ENCODE measurements around the gene CLEC4M.

The CLEC4M gene

DNA sequence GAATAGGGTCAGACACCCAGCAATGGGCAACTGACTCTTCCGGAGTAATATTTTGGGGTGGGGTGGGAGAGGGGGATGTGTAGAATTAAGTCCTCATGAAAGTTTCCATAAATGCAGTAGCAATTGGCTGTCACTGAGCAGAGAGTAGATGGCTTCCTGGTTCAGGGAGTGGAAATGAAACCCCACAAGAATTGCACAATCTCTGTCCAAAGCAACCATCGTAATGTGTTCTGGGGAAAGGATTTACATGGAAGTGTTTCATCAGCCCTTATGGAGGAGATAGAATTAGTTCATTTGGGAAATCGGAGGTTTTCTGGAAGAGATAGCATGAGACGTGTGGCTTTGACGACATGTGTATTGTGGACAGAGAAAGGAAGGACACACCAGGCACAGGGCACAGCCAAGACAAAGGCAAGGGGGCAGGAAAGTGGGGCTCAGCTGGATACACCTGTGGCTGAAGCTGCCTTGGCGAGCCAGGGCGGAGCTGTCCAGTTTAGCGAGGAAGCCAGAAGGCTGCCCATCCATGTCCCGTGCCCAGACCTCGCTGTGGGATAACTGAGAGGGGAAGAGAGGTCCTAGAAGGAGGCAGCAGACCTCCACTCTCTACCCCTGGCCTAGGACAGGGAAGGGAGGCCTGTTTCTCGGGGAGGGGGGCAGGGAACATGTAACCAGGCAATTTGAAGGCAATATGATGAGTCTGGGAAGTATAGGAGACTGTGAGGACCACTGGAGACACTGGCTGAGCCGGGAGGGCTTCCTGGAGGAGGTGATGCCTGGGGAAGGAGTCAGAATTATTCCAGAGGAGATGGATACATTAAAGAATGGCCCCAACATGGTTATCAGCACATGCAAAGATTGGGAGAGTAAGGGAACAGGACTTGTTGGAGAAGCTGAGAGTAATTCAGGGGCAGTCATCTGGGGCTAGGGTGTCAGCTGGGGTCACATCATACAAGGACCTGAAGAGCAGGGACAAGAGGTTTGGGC lies 28.5 kb upstream of the CLEC4M start:
- TF ChIP-seq, protein P1, sequence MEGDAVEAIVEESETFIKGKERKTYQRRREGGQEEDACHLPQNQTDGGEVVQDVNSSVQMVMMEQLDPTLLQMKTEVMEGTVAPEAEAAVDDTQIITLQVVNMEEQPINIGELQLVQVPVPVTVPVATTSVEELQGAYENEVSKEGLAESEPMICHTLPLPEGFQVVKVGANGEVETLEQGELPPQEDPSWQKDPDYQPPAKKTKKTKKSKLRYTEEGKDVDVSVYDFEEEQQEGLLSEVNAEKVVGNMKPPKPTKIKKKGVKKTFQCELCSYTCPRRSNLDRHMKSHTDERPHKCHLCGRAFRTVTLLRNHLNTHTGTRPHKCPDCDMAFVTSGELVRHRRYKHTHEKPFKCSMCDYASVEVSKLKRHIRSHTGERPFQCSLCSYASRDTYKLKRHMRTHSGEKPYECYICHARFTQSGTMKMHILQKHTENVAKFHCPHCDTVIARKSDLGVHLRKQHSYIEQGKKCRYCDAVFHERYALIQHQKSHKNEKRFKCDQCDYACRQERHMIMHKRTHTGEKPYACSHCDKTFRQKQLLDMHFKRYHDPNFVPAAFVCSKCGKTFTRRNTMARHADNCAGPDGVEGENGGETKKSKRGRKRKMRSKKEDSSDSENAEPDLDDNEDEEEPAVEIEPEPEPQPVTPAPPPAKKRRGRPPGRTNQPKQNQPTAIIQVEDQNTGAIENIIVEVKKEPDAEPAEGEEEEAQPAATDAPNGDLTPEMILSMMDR (IDR thresholded peaks at IDR 0.05; ENCODE audit: borderline replicate concordance, extremely low read depth, low read length, poor library complexity, severe bottlenecking) = no peak
- TF ChIP-seq EZH2 (IDR thresholded peaks at IDR 0.05; ENCODE audit: borderline replicate concordance, low read depth, low read length, severe bottlenecking) = no peak
- Histone ChIP-seq H4K20me1 (ENCODE audit: insufficient read depth, low read length) (no peaks in the 10 kb centered on the region), H3K4me3 (ENCODE audit: low read depth in 1 of 2, low read length in 2 of 2) (no peak overlapping the region), H2AFZ (ENCODE audit: low read depth, low read length) (no peak overlapping the region), H3K4me1 (ENCODE audit: insufficient read depth, low read length) (no peaks in the 10 kb centered on the region), H3K27me3 (ENCODE audit: insufficient read depth, low read length, poor library complexity) (no peaks in the 10 kb centered on the region), H3K9me3 (ENCODE audit: insufficient read depth, low read length, severe bottlenecking) (no peaks in the 10 kb centered on the region), H3K9ac (ENCODE audit: low read depth, low read length) (no peak overlapping the region), H3K36me3 (ENCODE audit: insufficient read depth, low read length) (no peaks in the 10 kb centered on the region), H3K27ac (ENCODE audit: low read length) (no peak overlapping the region), H3K4me2 (ENCODE audit: insufficient read depth, low read length) (no peak overlapping the region), H3K79me2 (ENCODE audit: insufficient read depth, low read length) (no peaks in the 10 kb centered on the region)
- ATAC-seq (ENCODE audit: insufficient read depth, low read depth) (no peak), DNase-seq (no peak)

DNA sequence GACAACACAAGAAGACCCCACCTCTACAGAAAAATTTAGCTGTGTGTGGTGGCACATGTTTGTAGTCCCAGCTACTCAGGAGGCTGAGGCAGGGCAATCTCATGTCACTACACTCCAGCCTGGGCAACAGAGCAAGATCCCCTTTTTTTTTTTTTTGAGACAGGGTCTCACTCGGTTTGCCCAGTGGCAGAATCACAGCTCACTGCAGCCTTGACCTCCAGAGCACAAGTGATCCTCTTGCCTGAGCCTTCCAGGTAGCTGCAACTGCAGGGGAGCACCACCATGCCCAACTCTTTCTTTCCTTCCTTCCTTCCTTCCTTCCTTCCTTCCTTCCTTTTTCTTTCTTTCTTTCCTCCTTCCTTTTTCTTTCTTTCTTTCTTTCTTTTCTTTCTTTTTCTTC lies 26.9 kb upstream of the CLEC4M start:
- TF ChIP-seq, protein P1 (IDR thresholded peaks at IDR 0.05; ENCODE audit: borderline replicate concordance, extremely low read depth, low read length, poor library complexity, severe bottlenecking) = no peak
- TF ChIP-seq EZH2 (IDR thresholded peaks at IDR 0.05; ENCODE audit: borderline replicate concordance, low read depth, low read length, severe bottlenecking) = no peak
- no peaks in the 10 kb centered on the region for H3K79me2 ChIP-seq (ENCODE audit: insufficient read depth, low read length)
- no peak overlapping the region for H2AFZ ChIP-seq (ENCODE audit: low read depth, low read length)
- H3K4me3 ChIP-seq (ENCODE audit: low read depth in 1 of 2, low read length in 2 of 2) = no peak overlapping the region
- H3K27ac ChIP-seq (ENCODE audit: low read length) = no peak overlapping the region
- H3K4me2 ChIP-seq (ENCODE audit: insufficient read depth, low read length) = no peak overlapping the region
- H3K4me1 ChIP-seq (ENCODE audit: insufficient read depth, low read length) = no peaks in the 10 kb centered on the region
- H3K9me3 ChIP-seq (ENCODE audit: insufficient read depth, low read length, severe bottlenecking) = no peaks in the 10 kb centered on the region
- no peaks in the 10 kb centered on the region for H4K20me1 ChIP-seq (ENCODE audit: insufficient read depth, low read length)
- no peaks in the 10 kb centered on the region for H3K36me3 ChIP-seq (ENCODE audit: insufficient read depth, low read length)
- H3K9ac ChIP-seq (ENCODE audit: low read depth, low read length) = no peak overlapping the region
- H3K27me3 ChIP-seq (ENCODE audit: insufficient read depth, low read length, poor library complexity) = no peaks in the 10 kb centered on the region
- ATAC-seq (ENCODE audit: insufficient read depth, low read depth) = no peak
- no peak for DNase-seq

DNA sequence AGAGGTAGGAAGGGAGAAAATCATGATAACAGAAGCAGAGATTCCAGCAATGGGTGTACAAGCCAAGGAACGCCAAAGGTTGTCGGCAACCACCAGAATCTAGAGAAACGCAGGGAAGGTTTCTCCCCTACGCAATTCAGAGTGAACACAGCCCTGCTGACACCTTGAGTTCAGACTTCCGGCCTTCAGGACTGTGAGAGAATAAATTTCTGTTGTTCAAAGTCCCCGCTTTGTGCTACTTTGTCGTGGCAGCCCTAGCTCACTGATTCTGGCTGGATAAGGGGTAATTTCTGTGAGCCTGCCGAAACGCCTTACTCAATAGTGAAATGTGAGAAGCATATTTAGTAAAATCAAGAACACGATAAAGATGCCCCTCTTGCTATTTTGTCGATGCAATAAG lies 25.8 kb upstream of the CLEC4M start:
- Histone ChIP-seq H4K20me1 (ENCODE audit: insufficient read depth, low read length) (no peaks in the 10 kb centered on the region), H3K4me3 (ENCODE audit: low read depth in 1 of 2, low read length in 2 of 2) (no peak overlapping the region), H3K4me1 (ENCODE audit: insufficient read depth, low read length) (no peaks in the 10 kb centered on the region), H3K27me3 (ENCODE audit: insufficient read depth, low read length, poor library complexity) (no peaks in the 10 kb centered on the region), H3K36me3 (ENCODE audit: insufficient read depth, low read length) (no peaks in the 10 kb centered on the region), H2AFZ (ENCODE audit: low read depth, low read length) (no peak overlapping the region), H3K9me3 (ENCODE audit: insufficient read depth, low read length, severe bottlenecking) (no peaks in the 10 kb centered on the region), H3K27ac (ENCODE audit: low read length) (no peak overlapping the region), H3K79me2 (ENCODE audit: insufficient read depth, low read length) (no peaks in the 10 kb centered on the region), H3K9ac (ENCODE audit: low read depth, low read length) (no peak overlapping the region), H3K4me2 (ENCODE audit: insufficient read depth, low read length) (no peak overlapping the region)
- TF ChIP-seq EZH2 (IDR thresholded peaks at IDR 0.05; ENCODE audit: borderline replicate concordance, low read depth, low read length, severe bottlenecking) = no peak
- TF ChIP-seq, protein P1 (IDR thresholded peaks at IDR 0.05; ENCODE audit: borderline replicate concordance, extremely low read depth, low read length, poor library complexity, severe bottlenecking) = no peak
- DNase-seq (no peak), ATAC-seq (ENCODE audit: insufficient read depth, low read depth) (no peak)

Data from DND-41 (cell line).